Panc1 (cell line): ENCODE measurements around the gene PC. TPM values are rescaled to one million over a fixed set of nuclear protein-coding genes. Genes with fewer than 3 reads are reported as not detected.
A peak's percentile ranks its signal among the peaks of the same experiment; 100 is the strongest.

Experiments
- ATAC-seq: fragments of 200-7000 bp; cut with Tn5 transposase; 2 replicates; pipeline ENCODE4 v1.9.1; 2020; ENCODE audit warnings: mild to moderate bottlenecking, moderate library complexity
- BruUV-seq: library from RNA; stranded (reverse); fragments of 400-500 nt; replicated peaks from 2 replicates; lab custom pipeline; 2021; lab: Mats Ljungman, UMichigan
- CTCF ChIA-PET: fragments of 300-600 bp; sonication (Branson Sonifier 250); formaldehyde crosslinking; loops from one replicate; lab custom pipeline; 2022; ENCODE audit warnings: antibody characterized with exemption; lab: Charles Lee
- POLR2A ChIA-PET: fragments of 300-600 bp; sonication (Branson Sonifier 250); formaldehyde crosslinking; loops from one replicate; lab custom pipeline; 2022; ENCODE audit warnings: antibody characterized with exemption; lab: Charles Lee
- DNase-seq: peaks from one replicate; pipeline ENCODE4 v3.0.0-alpha.2; 2010; ENCODE audit warnings: low read depth, low spot score
- H3K27ac ChIP-seq: 2 replicates; pipeline ENCODE4 v1.5.1; 2011; ENCODE audit warnings: mild to moderate bottlenecking, low read length, inconsistent platforms
- H3K27me3 ChIP-seq: fragments of 200-500 bp; sonication (Bioruptor generic); 2 replicates; pipeline ENCODE4 v1.6.0; 2014; ENCODE audit warnings: low read length, inconsistent platforms; ENCODE audit not compliant: control insufficient read depth, insufficient read depth
- H3K36me3 ChIP-seq: fragments of 200-500 bp; sonication (Bioruptor generic); 2 replicates; pipeline ENCODE4 v1.5.1; 2014; ENCODE audit warnings: inconsistent platforms, mild to moderate bottlenecking, low read length, moderate library complexity; ENCODE audit not compliant: control insufficient read depth, insufficient read depth
- H3K4me1 ChIP-seq: 2 replicates; pipeline ENCODE4 v1.5.1; 2011; ENCODE audit warnings: inconsistent platforms, mild to moderate bottlenecking, low read length, moderate library complexity; ENCODE audit not compliant: control insufficient read depth, insufficient read depth
- H3K4me3 ChIP-seq, 2 experiments: 2 replicates each; pipeline ENCODE4 v1.5.1; 2011 to 2012; ENCODE audit warnings: low read depth in 2 of 2, low read length in 2 of 2, mild to moderate bottlenecking in 2 of 2, inconsistent platforms in 1 of 2, moderate library complexity in 1 of 2
- H3K9me3 ChIP-seq: fragments of 200-500 bp; sonication (Bioruptor generic); 2 replicates; pipeline ENCODE4 v1.5.1; 2014; ENCODE audit warnings: low read depth, mild to moderate bottlenecking, inconsistent platforms, low read length, moderate library complexity; ENCODE audit not compliant: control insufficient read depth, insufficient read depth
- CTCF ChIP-seq: fragments of 450-650 bp; IDR thresholded peaks from 2 replicates; pipeline ENCODE4 v1.5.1; 2017; ENCODE audit warnings: mild to moderate bottlenecking
- POLR2AphosphoS5 ChIP-seq: IDR thresholded peaks from 2 replicates; pipeline ENCODE4 v1.6.1; 2012; ENCODE audit warnings: mild to moderate bottlenecking, low read depth, low read length, moderate library complexity
- REST ChIP-seq, 2 experiments: IDR thresholded peaks; 2 replicates each; pipeline ENCODE4 v1.6.1; 2011 to 2012; ENCODE audit warnings: low read depth in 2 of 2, control low read depth in 1 of 2, low read length in 1 of 2, mild to moderate bottlenecking in 1 of 2, moderate library complexity in 1 of 2; ENCODE audit not compliant: insufficient read depth in 1 of 2
- SIN3A ChIP-seq: IDR thresholded peaks from 2 replicates; pipeline ENCODE4 v1.6.1; 2012; ENCODE audit warnings: low read depth, mild to moderate bottlenecking, low read length, moderate library complexity, borderline replicate concordance; ENCODE audit not compliant: insufficient read depth
- TCF7L2 ChIP-seq: IDR thresholded peaks from 2 replicates; pipeline ENCODE4 v1.6.1; 2011; ENCODE audit warnings: mild to moderate bottlenecking, low read depth, low read length, inconsistent platforms
- in situ Hi-C: cut with HindIII; loops from 2 replicates; pipeline ENCODE4 v1.10.0; 2016; ENCODE audit warnings: low sequenced_read_pairs, low pct_unique_long_range_greater_than_20kb
- intact Hi-C: fragments of 100-400 bp; cut with micrococcal nuclease; formaldehyde crosslinking; loops from one replicate; pipeline ENCODE4 v1.10.0; 2022; ENCODE audit not compliant: unreplicated experiment
- total RNA-seq: library from RNA; stranded (reverse); gene quantifications from one replicate; pipeline ENCODE4 v1.2.1, GENCODE V29; 2021; ENCODE audit not compliant: unreplicated experiment

Gene PC
- total RNA-seq, 1 experiment from 2014 or later: 12.8 TPM

- peak; percentile 94 for ATAC-seq
- peak; percentile 73 for DNase-seq
- peak; percentile 96 for TF ChIP-seq CTCF
- TF ChIP-seq REST (IDR thresholded peaks at IDR 0.05; ENCODE audit: insufficient read depth in 1 of 2, low read depth in 2 of 2, low read length in 1 of 2): no peak
- TF ChIP-seq SIN3A: no peak
- no peak for TF ChIP-seq TCF7L2
- TF ChIP-seq POLR2AphosphoS5: peak; percentile 32; the same call in 1 of the 2 replicates
- ChIA-PET POLR2A (interaction anchor here (0.7 kb wide), 1 partner anchor 40 kb away, joined by 4 read pairs; no protein-coding TSS in a partner anchor), CTCF (interaction anchor here (0.6 to 1.4 kb wide), 2 partner anchors 16 to 436 kb away, joined by 3 to 4 read pairs; no protein-coding TSS in a partner anchor)
- no TSS peak for BruUV-seq
- Histone ChIP-seq H3K4me1 (peaks cover 32% of the 10 kb centered on the region), H3K9me3 (no peaks in the 10 kb centered on the region), H3K4me3 (0 out of 4 replicates have a peak overlapping the region, but pooled peaks have one; percentile 1 to 24), H3K27me3 (no peaks in the 10 kb centered on the region), H3K27ac (peak overlapping the region; percentile 70), H3K36me3 (no peaks in the 10 kb centered on the region)
- intact Hi-C loops (no loop called here), in situ Hi-C loops (no loop called here)
Measured at GRCh38 chr11:66883016-66883965, 74.9 kb downstream of the PC start.

GRCh38 chr11:66882561-66883015 lies 75.6 kb downstream of the PC start:
- Histone ChIP-seq H3K4me3 (0 out of 4 replicates have a peak overlapping the region, but pooled peaks of 1 of the 2 experiments have one; percentile 1), H3K4me1 (peaks cover 32% of the 10 kb centered on the region), H3K36me3 (no peaks in the 10 kb centered on the region), H3K9me3 (no peaks in the 10 kb centered on the region), H3K27me3 (no peaks in the 10 kb centered on the region), H3K27ac (peak overlapping the region; percentile 57)
- BruUV-seq: no TSS peak
- DNase-seq: no peak
- in situ Hi-C loops: no loop called here
- TF ChIP-seq TCF7L2 (no peak), POLR2AphosphoS5 (no peak), SIN3A (no peak), CTCF (no peak), REST (IDR thresholded peaks at IDR 0.05; ENCODE audit: insufficient read depth in 1 of 2, low read depth in 2 of 2, low read length in 1 of 2) (no peak)
- ATAC-seq: 0 out of 2 replicates have a peak, but pooled peaks have one; percentile 2
- ChIA-PET CTCF (interaction anchor here (0.6 to 0.7 kb wide), 5 partner anchors 27 to 436 kb away, joined by 4 to 8 read pairs (median 4); no protein-coding TSS in a partner anchor), POLR2A (interaction anchor here (0.6 kb wide), 1 partner anchor 124 kb away, joined by 9 read pairs; no protein-coding TSS in a partner anchor)
- intact Hi-C loops: no loop called here
